HepG2 (cell line): ENCODE measurements around the gene GDAP1L1. TPM values are rescaled to one million over a fixed set of nuclear protein-coding genes. Genes with fewer than 3 reads are reported as not detected.

Experiments used
- CEBPB ChIP-seq: IDR thresholded peaks from 2 replicates; pipeline ENCODE4 v1.6.1; 2011; ENCODE audit warnings: low read depth, low read length, improper control_type of control experiment, borderline replicate concordance
- CHCHD3 ChIP-seq: sonication (generic); formaldehyde crosslinking; IDR thresholded peaks from 2 replicates; pipeline ENCODE4 v1.8.0; 2022; ENCODE audit warnings: mild to moderate bottlenecking, missing genetic modification reagents, moderate library complexity
- DPF2 ChIP-seq: sonication (generic); formaldehyde crosslinking; IDR thresholded peaks from 2 replicates; pipeline ENCODE4 v1.4.0; 2020; ENCODE audit warnings: mild to moderate bottlenecking, low read depth, missing genetic modification reagents, borderline replicate concordance
- ETV5 ChIP-seq: IDR thresholded peaks from 2 replicates; pipeline ENCODE4 v1.6.1; 2018; ENCODE audit warnings: missing biosample characterization, missing genetic modification reagents, inconsistent platforms, borderline replicate concordance
- FOXJ3 ChIP-seq: sonication (generic); formaldehyde crosslinking; IDR thresholded peaks from 2 replicates; pipeline ENCODE4 v1.4.0; 2020; ENCODE audit warnings: missing genetic modification reagents, mild to moderate bottlenecking, borderline replicate concordance
- HMGA1 ChIP-seq: sonication (generic); formaldehyde crosslinking; conservative IDR thresholded peaks from 2 replicates; pipeline ENCODE4 v1.4.0; 2020; ENCODE audit warnings: missing genetic modification reagents
- NCOA1 ChIP-seq: sonication (generic); formaldehyde crosslinking; IDR thresholded peaks from 2 replicates; pipeline ENCODE4 v1.9.0; 2021; ENCODE audit warnings: missing genetic modification reagents
- PBX2 ChIP-seq: IDR thresholded peaks from 2 replicates; pipeline ENCODE4 v1.6.1; 2016; ENCODE audit warnings: control low read depth
- SMARCC2 ChIP-seq: fragments of 450-650 bp; IDR thresholded peaks from 2 replicates; pipeline ENCODE4 v1.6.1; 2017; ENCODE audit warnings: antibody characterized with exemption, mild to moderate bottlenecking
- TRIM24 ChIP-seq: sonication (generic); formaldehyde crosslinking; IDR thresholded peaks from 2 replicates; pipeline ENCODE4 v1.8.0; 2022; ENCODE audit warnings: mild to moderate bottlenecking, missing genetic modification reagents
- ZBTB14 ChIP-seq: sonication (generic); formaldehyde crosslinking; IDR thresholded peaks from 2 replicates; pipeline ENCODE4 v1.4.0; 2020; ENCODE audit warnings: missing genetic modification reagents
- ZNF207 ChIP-seq: fragments of 450-650 bp; IDR thresholded peaks from 2 replicates; pipeline ENCODE4 v1.6.1; 2016; ENCODE audit warnings: antibody characterized with exemption, borderline replicate concordance
- ZNF484 ChIP-seq: sonication (generic); formaldehyde crosslinking; IDR thresholded peaks from 2 replicates; pipeline ENCODE4 v1.5.1; 2020; ENCODE audit warnings: mild to moderate bottlenecking, low read depth, missing genetic modification reagents, borderline replicate concordance
- ZNF530 ChIP-seq: sonication (generic); formaldehyde crosslinking; IDR thresholded peaks from 2 replicates; pipeline ENCODE4 v1.5.0; 2020; ENCODE audit warnings: low read depth, mild to moderate bottlenecking, missing genetic modification reagents
- ZNF567 ChIP-seq: sonication (generic); formaldehyde crosslinking; IDR thresholded peaks from 2 replicates; pipeline ENCODE4 v1.8.1; 2023; ENCODE audit warnings: mild to moderate bottlenecking, missing genetic modification reagents, borderline replicate concordance
- ZNF776 ChIP-seq: sonication (generic); formaldehyde crosslinking; IDR thresholded peaks from 2 replicates; pipeline ENCODE4 v1.4.0; 2020; ENCODE audit warnings: mild to moderate bottlenecking, missing genetic modification reagents
- ZSCAN25 ChIP-seq: sonication (generic); formaldehyde crosslinking; IDR thresholded peaks from 2 replicates; pipeline ENCODE4 v1.8.0; 2022; ENCODE audit warnings: mild to moderate bottlenecking, missing genetic modification reagents
- polyA plus RNA-seq, 8 experiments: library from polyadenylated mRNA; depleted of rRNA in 3 of 8; stranded (reverse) in 7 of 8; unstranded in 1 of 8; fragments of >200 nt; fragmentation: Illumina TruSeq in 4 of 8; extraction: Trizol in 4 of 8; gene quantifications; 2 replicates each; pipeline versions ENCODE4 v1.2.1 to v1.2.3, GENCODE V29; 2011 to 2016; ENCODE audit warnings: low read depth in 4 of 8, missing spikeins in 1 of 8, mixed read lengths in 1 of 8; ENCODE audit not compliant: insufficient read depth in 1 of 8
- total RNA-seq, 5 experiments: library from RNA; depleted of rRNA; stranded (reverse); fragments of >200 nt; fragmentation: Illumina TruSeq; extraction: Trizol; gene quantifications; 2 replicates each; pipeline ENCODE4 v1.2.3, GENCODE V29; 2016; ENCODE audit warnings: low read depth in 1 of 5
- TF ChIP-seq, protein P1 (sequence below): sonication (generic); formaldehyde crosslinking; IDR thresholded peaks from 2 replicates; pipeline ENCODE4 v1.4.0; 2020; ENCODE audit warnings: low read depth, mild to moderate bottlenecking, missing genetic modification reagents
- TF ChIP-seq, protein P2 (sequence below): sonication (generic); formaldehyde crosslinking; IDR thresholded peaks from 2 replicates; pipeline ENCODE4 v1.8.0; 2023; ENCODE audit warnings: mild to moderate bottlenecking, missing genetic modification reagents
- TF ChIP-seq, protein P3 (sequence below): sonication (generic); formaldehyde crosslinking; conservative IDR thresholded peaks from 2 replicates; pipeline ENCODE4 v1.8.0; 2022; ENCODE audit warnings: low read depth, missing genetic modification reagents
- TF ChIP-seq, protein P4 (sequence below): sonication (generic); formaldehyde crosslinking; IDR thresholded peaks from 2 replicates; pipeline ENCODE4 v1.5.1; 2020; ENCODE audit warnings: mild to moderate bottlenecking, missing genetic modification reagents, moderate library complexity

GDAP1L1 gene
- total and polyA plus RNA-seq, 2 of the 13 experiments (the other 11 are each of a cell fraction or from before 2014, with no cell fraction given): 0.04 TPM; not detected in 1

GRCh38 chr20:44310664-44311639, 63.8 kb downstream of the GDAP1L1 start, which contains the start of gene FITM2 (continued):
- TF ChIP-seq ETV5 (CRISPR knock-in tag): peak; percentile 85
- TF ChIP-seq NCOA1 (CRISPR knock-in tag): peak; percentile 77; the same call in 1 of the 2 replicates
- TF ChIP-seq ZSCAN25 (CRISPR knock-in tag): peak; percentile 93
- TF ChIP-seq FOXJ3 (CRISPR knock-in tag): no peak
- no peak for TF ChIP-seq ZNF484 (CRISPR knock-in tag)
- TF ChIP-seq, protein P1, sequence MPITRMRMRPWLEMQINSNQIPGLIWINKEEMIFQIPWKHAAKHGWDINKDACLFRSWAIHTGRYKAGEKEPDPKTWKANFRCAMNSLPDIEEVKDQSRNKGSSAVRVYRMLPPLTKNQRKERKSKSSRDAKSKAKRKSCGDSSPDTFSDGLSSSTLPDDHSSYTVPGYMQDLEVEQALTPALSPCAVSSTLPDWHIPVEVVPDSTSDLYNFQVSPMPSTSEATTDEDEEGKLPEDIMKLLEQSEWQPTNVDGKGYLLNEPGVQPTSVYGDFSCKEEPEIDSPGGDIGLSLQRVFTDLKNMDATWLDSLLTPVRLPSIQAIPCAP (CRISPR knock-in tag): 0 out of 2 replicates have a peak, but pooled peaks have one; percentile 55
- TF ChIP-seq, protein P2, sequence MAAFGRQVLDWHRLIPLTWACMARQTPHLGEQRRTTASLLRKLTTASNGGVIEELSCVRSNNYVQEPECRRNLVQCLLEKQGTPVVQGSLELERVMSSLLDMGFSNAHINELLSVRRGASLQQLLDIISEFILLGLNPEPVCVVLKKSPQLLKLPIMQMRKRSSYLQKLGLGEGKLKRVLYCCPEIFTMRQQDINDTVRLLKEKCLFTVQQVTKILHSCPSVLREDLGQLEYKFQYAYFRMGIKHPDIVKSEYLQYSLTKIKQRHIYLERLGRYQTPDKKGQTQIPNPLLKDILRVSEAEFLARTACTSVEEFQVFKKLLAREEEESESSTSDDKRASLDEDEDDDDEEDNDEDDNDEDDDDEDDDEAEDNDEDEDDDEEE (CRISPR knock-in tag): peak; percentile 100
- TF ChIP-seq CHCHD3 (CRISPR knock-in tag): peak; percentile 81
- 0 out of 2 replicates have a peak, but pooled peaks have one; percentile 15 for TF ChIP-seq ZBTB14 (CRISPR knock-in tag)
- TF ChIP-seq, protein P3, sequence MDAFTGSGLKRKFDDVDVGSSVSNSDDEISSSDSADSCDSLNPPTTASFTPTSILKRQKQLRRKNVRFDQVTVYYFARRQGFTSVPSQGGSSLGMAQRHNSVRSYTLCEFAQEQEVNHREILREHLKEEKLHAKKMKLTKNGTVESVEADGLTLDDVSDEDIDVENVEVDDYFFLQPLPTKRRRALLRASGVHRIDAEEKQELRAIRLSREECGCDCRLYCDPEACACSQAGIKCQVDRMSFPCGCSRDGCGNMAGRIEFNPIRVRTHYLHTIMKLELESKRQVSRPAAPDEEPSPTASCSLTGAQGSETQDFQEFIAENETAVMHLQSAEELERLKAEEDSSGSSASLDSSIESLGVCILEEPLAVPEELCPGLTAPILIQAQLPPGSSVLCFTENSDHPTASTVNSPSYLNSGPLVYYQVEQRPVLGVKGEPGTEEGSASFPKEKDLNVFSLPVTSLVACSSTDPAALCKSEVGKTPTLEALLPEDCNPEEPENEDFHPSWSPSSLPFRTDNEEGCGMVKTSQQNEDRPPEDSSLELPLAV: no peak
- TF ChIP-seq PBX2 (CRISPR knock-in tag): no peak; the same call in 1 of the 2 replicates
- TF ChIP-seq CEBPB: no peak
- TF ChIP-seq SMARCC2: no peak
- TF ChIP-seq ZNF530 (CRISPR knock-in tag): no peak
- TF ChIP-seq ZNF776 (CRISPR knock-in tag): peak; percentile 96
- no peak for TF ChIP-seq ZNF567 (CRISPR knock-in tag)
- TF ChIP-seq HMGA1 (CRISPR knock-in tag): no peak
- TF ChIP-seq ZNF207: no peak
- no peak for TF ChIP-seq TRIM24 (CRISPR knock-in tag)
- TF ChIP-seq, protein P4, sequence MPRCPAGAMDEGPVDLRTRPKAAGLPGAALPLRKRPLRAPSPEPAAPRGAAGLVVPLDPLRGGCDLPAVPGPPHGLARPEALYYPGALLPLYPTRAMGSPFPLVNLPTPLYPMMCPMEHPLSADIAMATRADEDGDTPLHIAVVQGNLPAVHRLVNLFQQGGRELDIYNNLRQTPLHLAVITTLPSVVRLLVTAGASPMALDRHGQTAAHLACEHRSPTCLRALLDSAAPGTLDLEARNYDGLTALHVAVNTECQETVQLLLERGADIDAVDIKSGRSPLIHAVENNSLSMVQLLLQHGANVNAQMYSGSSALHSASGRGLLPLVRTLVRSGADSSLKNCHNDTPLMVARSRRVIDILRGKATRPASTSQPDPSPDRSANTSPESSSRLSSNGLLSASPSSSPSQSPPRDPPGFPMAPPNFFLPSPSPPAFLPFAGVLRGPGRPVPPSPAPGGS (CRISPR knock-in tag): peak; percentile 91
- peak; percentile 61; the same call in 1 of the 2 replicates for TF ChIP-seq DPF2 (CRISPR knock-in tag)
